Measurements from ENCODE around the gene SERPINA4. TPM values are rescaled to one million over a fixed set of nuclear protein-coding genes. Genes with fewer than 3 reads are reported as not detected.

SERPINA4 gene
- total RNA-seq, 1 donor from 2014 or later = not detected

DNA sequence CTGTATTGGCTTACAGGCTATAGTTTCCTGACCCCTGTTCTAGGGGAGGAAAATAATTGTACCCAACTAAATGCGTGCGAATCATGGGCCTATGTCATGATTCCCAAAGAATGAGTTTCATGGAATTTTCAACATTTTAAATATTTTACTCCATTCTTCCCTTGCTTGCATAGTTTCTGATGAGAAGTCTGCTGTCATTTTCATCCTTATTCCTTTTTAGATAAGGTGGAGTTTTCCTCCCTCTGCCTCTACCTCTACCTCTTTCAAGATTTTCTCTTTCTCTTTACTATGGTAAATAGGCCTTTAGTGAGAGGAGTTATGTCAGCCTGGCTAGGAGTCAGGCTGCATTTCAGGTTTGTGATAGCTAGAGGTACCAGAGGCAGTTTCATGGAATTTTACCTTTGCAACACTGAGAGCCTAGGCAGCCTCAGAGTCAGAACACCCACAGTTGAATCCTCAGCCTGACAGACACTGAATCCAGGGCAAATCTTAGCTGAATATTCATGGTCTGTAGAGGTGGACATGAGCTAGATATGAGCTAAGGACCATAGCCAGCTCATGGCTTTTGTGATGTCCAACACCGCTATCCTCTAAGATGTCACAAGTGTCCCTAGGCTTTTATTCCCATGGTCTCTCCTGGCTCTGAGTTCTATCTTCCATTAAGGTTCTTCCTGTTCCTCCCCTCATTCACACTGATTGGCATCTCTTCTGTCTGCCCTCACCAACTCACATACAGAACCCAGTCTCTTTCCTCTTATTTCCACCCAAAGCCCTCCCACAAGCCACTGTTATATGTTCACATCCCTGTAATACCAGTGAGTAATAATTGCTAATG lies 57.0 kb downstream of the SERPINA4 start:
- Histone ChIP-seq H3K4me3 (ENCODE audit: insufficient read depth, low read depth, low read length) (no peak overlapping the region), H3K9me3 (ENCODE audit: insufficient read depth, low read depth, low read length) (peaks cover 25% of the 10 kb centered on the region), H3K4me2 (ENCODE audit: low read length) (no peak overlapping the region), H2AFZ (ENCODE audit: low read depth, low read length) (no peak overlapping the region), H3K9ac (ENCODE audit: low read length) (no peak overlapping the region), H3K27me3 (ENCODE audit: insufficient read depth, low read length) (no peaks in the 10 kb centered on the region), H3K36me3 (ENCODE audit: insufficient read depth, low read length) (no peaks in the 10 kb centered on the region), H3K79me2 (ENCODE audit: insufficient read depth, low read length) (no peaks in the 10 kb centered on the region), H3K4me1 (ENCODE audit: insufficient read depth, low read length) (no peaks in the 10 kb centered on the region), H4K20me1 (ENCODE audit: insufficient read depth, low read length) (no peaks in the 10 kb centered on the region), H3K27ac (ENCODE audit: low read depth, low read length) (no peak overlapping the region)
- no peak for TF ChIP-seq EZH2 (IDR thresholded peaks at IDR 0.05; ENCODE audit: insufficient read depth, low read length)
- TF ChIP-seq, protein P1, sequence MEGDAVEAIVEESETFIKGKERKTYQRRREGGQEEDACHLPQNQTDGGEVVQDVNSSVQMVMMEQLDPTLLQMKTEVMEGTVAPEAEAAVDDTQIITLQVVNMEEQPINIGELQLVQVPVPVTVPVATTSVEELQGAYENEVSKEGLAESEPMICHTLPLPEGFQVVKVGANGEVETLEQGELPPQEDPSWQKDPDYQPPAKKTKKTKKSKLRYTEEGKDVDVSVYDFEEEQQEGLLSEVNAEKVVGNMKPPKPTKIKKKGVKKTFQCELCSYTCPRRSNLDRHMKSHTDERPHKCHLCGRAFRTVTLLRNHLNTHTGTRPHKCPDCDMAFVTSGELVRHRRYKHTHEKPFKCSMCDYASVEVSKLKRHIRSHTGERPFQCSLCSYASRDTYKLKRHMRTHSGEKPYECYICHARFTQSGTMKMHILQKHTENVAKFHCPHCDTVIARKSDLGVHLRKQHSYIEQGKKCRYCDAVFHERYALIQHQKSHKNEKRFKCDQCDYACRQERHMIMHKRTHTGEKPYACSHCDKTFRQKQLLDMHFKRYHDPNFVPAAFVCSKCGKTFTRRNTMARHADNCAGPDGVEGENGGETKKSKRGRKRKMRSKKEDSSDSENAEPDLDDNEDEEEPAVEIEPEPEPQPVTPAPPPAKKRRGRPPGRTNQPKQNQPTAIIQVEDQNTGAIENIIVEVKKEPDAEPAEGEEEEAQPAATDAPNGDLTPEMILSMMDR (IDR thresholded peaks at IDR 0.05; ENCODE audit: insufficient read depth, low read depth, low read length) = no peak
- Mint-ChIP-seq H3K36me3 (ENCODE audit: low read depth, unreplicated experiment) (peaks cover 10% of the 10 kb centered on the region), H3K4me3 (ENCODE audit: unreplicated experiment) (no peak overlapping the region), H3K9me3 (ENCODE audit: unreplicated experiment) (peaks cover 40% of the 10 kb centered on the region), H3K27me3 (ENCODE audit: low read depth, unreplicated experiment) (peaks cover 13% of the 10 kb centered on the region), H3K27ac (ENCODE audit: unreplicated experiment) (no peak overlapping the region), H3K4me1 (ENCODE audit: low read depth, unreplicated experiment) (peaks cover 7% of the 10 kb centered on the region)
- FAIRE-seq (no peak), DNase-seq (ENCODE audit: low read depth) (no peak)

DNA sequence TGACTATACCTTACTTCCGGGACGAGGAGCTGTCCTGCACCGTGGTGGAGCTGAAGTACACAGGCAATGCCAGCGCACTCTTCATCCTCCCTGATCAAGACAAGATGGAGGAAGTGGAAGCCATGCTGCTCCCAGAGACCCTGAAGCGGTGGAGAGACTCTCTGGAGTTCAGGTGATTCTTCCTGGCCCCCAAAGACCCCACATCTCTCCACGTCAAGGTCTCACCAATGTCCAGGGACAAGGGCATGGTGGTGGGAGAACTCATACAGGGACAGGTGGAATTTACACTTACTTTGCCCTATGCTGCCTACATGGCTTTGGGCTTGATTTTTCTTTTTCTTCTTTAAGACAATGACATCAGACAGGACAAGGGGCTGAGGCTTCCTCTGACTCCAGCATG lies 58.1 kb downstream of the SERPINA4 start:
- peaks cover 4% of the 10 kb centered on the region for H3K27me3 ChIP-seq (ENCODE audit: insufficient read depth, low read length)
- Mint-ChIP-seq H3K9me3 (ENCODE audit: unreplicated experiment) (peaks cover 40% of the 10 kb centered on the region), H3K4me1 (ENCODE audit: low read depth, unreplicated experiment) (peaks cover 6% of the 10 kb centered on the region), H3K4me3 (ENCODE audit: unreplicated experiment) (no peak overlapping the region), H3K27me3 (ENCODE audit: low read depth, unreplicated experiment) (peaks cover 14% of the 10 kb centered on the region), H3K36me3 (ENCODE audit: low read depth, unreplicated experiment) (peaks cover 10% of the 10 kb centered on the region), H3K27ac (ENCODE audit: unreplicated experiment) (no peak overlapping the region)
- H3K4me1 ChIP-seq (ENCODE audit: insufficient read depth, low read length) = no peaks in the 10 kb centered on the region
- no peak for FAIRE-seq
- TF ChIP-seq, protein P1 (IDR thresholded peaks at IDR 0.05; ENCODE audit: insufficient read depth, low read depth, low read length) = no peak
- no peak for TF ChIP-seq EZH2 (IDR thresholded peaks at IDR 0.05; ENCODE audit: insufficient read depth, low read length)
- no peak overlapping the region for H3K9ac ChIP-seq (ENCODE audit: low read length)
- no peak overlapping the region for H3K4me2 ChIP-seq (ENCODE audit: low read length)
- no peak overlapping the region for H2AFZ ChIP-seq (ENCODE audit: low read depth, low read length)
- H3K4me3 ChIP-seq (ENCODE audit: insufficient read depth, low read depth, low read length) = no peak overlapping the region
- H4K20me1 ChIP-seq (ENCODE audit: insufficient read depth, low read length) = no peaks in the 10 kb centered on the region
- H3K36me3 ChIP-seq (ENCODE audit: insufficient read depth, low read length) = no peaks in the 10 kb centered on the region
- no peaks in the 10 kb centered on the region for H3K79me2 ChIP-seq (ENCODE audit: insufficient read depth, low read length)
- no peak for DNase-seq (ENCODE audit: low read depth)
- peaks cover 25% of the 10 kb centered on the region for H3K9me3 ChIP-seq (ENCODE audit: insufficient read depth, low read depth, low read length)
- H3K27ac ChIP-seq (ENCODE audit: low read depth, low read length) = no peak overlapping the region

Other genes with a start within 250 kb of the SERPINA4 start
- gene SERPINA6, start 238.1 kb upstream of the SERPINA4 start, total RNA-seq = not detected in 2 replicates
- gene SERPINA2, start 194.7 kb upstream of the SERPINA4 start, total RNA-seq = not detected in 2 replicates
- 0.98 and 1.3 TPM in 2 replicates for gene SERPINA1, start 172.8 kb upstream of the SERPINA4 start, total RNA-seq
- gene SERPINA11, start 108.6 kb upstream of the SERPINA4 start, total RNA-seq = 0.14 TPM in 1 of 2 replicates, not detected in the other
- 0.22 TPM in 1 of 2 replicates, not detected in the other for gene SERPINA9, start 85.2 kb upstream of the SERPINA4 start, total RNA-seq
- not detected in 2 replicates for gene SERPINA12, start 52.0 kb upstream of the SERPINA4 start, total RNA-seq
- gene SERPINA5, start 20.0 kb downstream of the SERPINA4 start, total RNA-seq = 0.23 and 0.36 TPM in 2 replicates
- gene SERPINA3, start 50.9 kb downstream of the SERPINA4 start, total RNA-seq = 1.3 and 2.9 TPM in 2 replicates
- gene GSC, start 208.7 kb downstream of the SERPINA4 start, total RNA-seq = not detected in 2 replicates

Measured in astrocyte (in vitro differentiated cells and primary cell).